IMR-90 (cell line): Measurements from ENCODE around the gene SEMA4F. TPM values are rescaled to one million over a fixed set of nuclear protein-coding genes. Genes with fewer than 3 reads are reported as not detected.

ENCODE experiments used
- ATAC-seq: fragments of 200-7000 bp; cut with Tn5 transposase; 2 replicates; pipeline ENCODE4 v1.9.1; 2020; ENCODE audit warnings: low read depth, mild to moderate bottlenecking, moderate library complexity
- BruUV-seq: library from RNA; stranded (reverse); fragments of 400-500 nt; replicated peaks from 2 replicates; lab custom pipeline; 2021; lab: Mats Ljungman, UMichigan
- CTCF ChIA-PET: fragments of 300-600 bp; formaldehyde crosslinking; extraction: SDS; loops from one replicate; lab custom pipeline; 2021; ENCODE audit warnings: antibody characterized with exemption; lab: Yijun Ruan, JAX
- POLR2A ChIA-PET: fragments of 300-600 bp; sonication (Branson Sonifier 250); formaldehyde crosslinking; loops from one replicate; lab custom pipeline; 2022; ENCODE audit warnings: antibody characterized with exemption; ENCODE audit not compliant: unreplicated experiment; lab: Charles Lee
- DNase-seq: peaks from one replicate; pipeline ENCODE4 v3.0.0; 2013
- H2AFZ ChIP-seq: replicated peaks from 2 replicates; pipeline ENCODE3; 2013; ENCODE audit warnings: low read length, mild to moderate bottlenecking; ENCODE audit not compliant: poor library complexity
- H2AK5ac ChIP-seq: 2 replicates; pipeline ENCODE4 v1.6.1; 2013; ENCODE audit warnings: low read depth, low read length, inconsistent platforms
- H2AK9ac ChIP-seq: replicated peaks from 2 replicates; pipeline ENCODE3; 2013; ENCODE audit warnings: mild to moderate bottlenecking, low read depth, low read length, moderate library complexity; ENCODE audit not compliant: poor library complexity
- H2BK120ac ChIP-seq: 2 replicates; pipeline ENCODE4 v1.6.1; 2013; ENCODE audit warnings: low read depth, low read length, inconsistent platforms
- H2BK15ac ChIP-seq: 3 replicates; pipeline ENCODE4 v1.6.1; 2013; ENCODE audit warnings: low read depth, low read length, inconsistent platforms
- H2BK20ac ChIP-seq: 2 replicates; pipeline ENCODE4 v1.6.1; 2013; ENCODE audit warnings: low read depth, mild to moderate bottlenecking, inconsistent platforms, low read length, moderate library complexity
- H2BK5ac ChIP-seq: 2 replicates; pipeline ENCODE4 v1.6.1; 2013; ENCODE audit warnings: mild to moderate bottlenecking, low read depth, low read length, inconsistent platforms; ENCODE audit not compliant: poor library complexity, severe bottlenecking
- H3K14ac ChIP-seq: replicated peaks from 2 replicates; pipeline ENCODE4 v1.6.1; 2013; ENCODE audit warnings: low read depth, low read length, inconsistent platforms
- H3K18ac ChIP-seq: 2 replicates; pipeline ENCODE4 v1.6.1; 2013; ENCODE audit warnings: low read depth, low read length, control low read depth
- H3K23ac ChIP-seq: 2 replicates; pipeline ENCODE4 v1.6.1; 2013; ENCODE audit warnings: low read depth, low read length, inconsistent platforms
- H3K27ac ChIP-seq: 2 replicates; pipeline ENCODE4 v1.5.1; 2013; ENCODE audit warnings: mild to moderate bottlenecking, control low read depth, low read length; ENCODE audit not compliant: insufficient read depth
- H3K27me3 ChIP-seq: 2 replicates; pipeline ENCODE4 v1.6.1; 2013; ENCODE audit warnings: low read length; ENCODE audit not compliant: control insufficient read depth, insufficient read depth
- H3K36me3 ChIP-seq: 2 replicates; pipeline ENCODE4 v1.6.1; 2013; ENCODE audit warnings: low read length, mixed read lengths; ENCODE audit not compliant: control insufficient read depth, insufficient read depth
- H3K4ac ChIP-seq: 2 replicates; pipeline ENCODE4 v1.6.1; 2013; ENCODE audit warnings: low read depth, low read length, inconsistent platforms
- H3K4me1 ChIP-seq: 2 replicates; pipeline ENCODE4 v1.6.1; 2013; ENCODE audit warnings: low read length, mixed read lengths; ENCODE audit not compliant: control insufficient read depth, insufficient read depth
- H3K4me2 ChIP-seq: 2 replicates; pipeline ENCODE4 v1.6.1; 2013; ENCODE audit warnings: low read depth, mild to moderate bottlenecking, control low read depth, low read length, moderate library complexity
- H3K4me3 ChIP-seq: 2 replicates; pipeline ENCODE4 v1.5.1; 2013; ENCODE audit warnings: low read depth, mild to moderate bottlenecking, control low read depth, low read length, moderate library complexity; ENCODE audit not compliant: insufficient read depth
- H3K56ac ChIP-seq: 2 replicates; pipeline ENCODE4 v1.6.1; 2013; ENCODE audit warnings: low read length, inconsistent platforms; ENCODE audit not compliant: insufficient read depth; ENCODE audit errors: extremely low read depth
- H3K79me1 ChIP-seq, 2 experiments: 2 replicates each; pipeline ENCODE4 v1.6.1; 2013; ENCODE audit warnings: low read length in 2 of 2, inconsistent platforms in 1 of 2, low read depth in 1 of 2
- H3K9ac ChIP-seq: 2 replicates; pipeline ENCODE4 v1.6.1; 2013; ENCODE audit warnings: low read depth, low read length, control low read depth
- H3K9me1 ChIP-seq: 2 replicates; pipeline ENCODE4 v1.6.1; 2013; ENCODE audit warnings: low read length, inconsistent platforms; ENCODE audit not compliant: insufficient read depth
- H3K9me3 ChIP-seq: 2 replicates; pipeline ENCODE4 v1.6.1; 2013; ENCODE audit warnings: low read length; ENCODE audit not compliant: control insufficient read depth, insufficient read depth
- H4K20me1 ChIP-seq: 2 replicates; pipeline ENCODE4 v1.6.1; 2013; ENCODE audit warnings: low read length, inconsistent platforms; ENCODE audit not compliant: insufficient read depth
- H4K5ac ChIP-seq: 2 replicates; pipeline ENCODE4 v1.6.1; 2013; ENCODE audit warnings: mild to moderate bottlenecking, low read depth, low read length, control low read depth
- H4K8ac ChIP-seq, 2 experiments: 2 replicates each; pipeline ENCODE4 v1.6.1; 2013; ENCODE audit warnings: low read depth in 2 of 2, low read length in 2 of 2, control low read depth in 1 of 2, inconsistent platforms in 1 of 2
- H4K91ac ChIP-seq: 2 replicates; pipeline ENCODE4 v1.6.1; 2013; ENCODE audit warnings: low read depth, low read length, inconsistent platforms; ENCODE audit not compliant: insufficient read depth
- BHLHE40 ChIP-seq: fragments of 150-350 bp; IDR thresholded peaks from 2 replicates; pipeline ENCODE4 v1.6.1; 2016; ENCODE audit warnings: mild to moderate bottlenecking, low read depth, low read length
- CEBPB ChIP-seq: IDR thresholded peaks from 2 replicates; pipeline ENCODE4 v1.6.1; 2012; ENCODE audit warnings: low read depth, low read length, improper control_type of control experiment
- CHD1 ChIP-seq: IDR thresholded peaks from 2 replicates; pipeline ENCODE4 v1.6.1; 2012; ENCODE audit warnings: low read depth, low read length, improper control_type of control experiment
- MAFK ChIP-seq: IDR thresholded peaks from 2 replicates; pipeline ENCODE4 v1.6.1; 2012; ENCODE audit warnings: low read depth, low read length, improper control_type of control experiment
- MAZ ChIP-seq: IDR thresholded peaks from 2 replicates; pipeline ENCODE4 v1.6.1; 2012; ENCODE audit warnings: low read depth, mild to moderate bottlenecking, low read length, improper control_type of control experiment, moderate library complexity, borderline replicate concordance
- MXI1 ChIP-seq: IDR thresholded peaks from 2 replicates; pipeline ENCODE4 v1.6.1; 2012; ENCODE audit warnings: low read depth, mild to moderate bottlenecking, low read length, moderate library complexity, borderline replicate concordance
- RAD21 ChIP-seq: IDR thresholded peaks from 2 replicates; pipeline ENCODE4 v1.6.1; 2012; ENCODE audit warnings: low read length, improper control_type of control experiment
- RCOR1 ChIP-seq: IDR thresholded peaks from 2 replicates; pipeline ENCODE4 v1.6.1; 2012; ENCODE audit warnings: mild to moderate bottlenecking, low read length, improper control_type of control experiment; ENCODE audit not compliant: insufficient replicate concordance
- RFX5 ChIP-seq: IDR thresholded peaks from 2 replicates; pipeline ENCODE4 v1.8.0; 2012; ENCODE audit warnings: low read depth, mild to moderate bottlenecking, low read length, moderate library complexity
- USF2 ChIP-seq: fragments of 150-350 bp; IDR thresholded peaks from 2 replicates; pipeline ENCODE4 v1.6.1; 2017; ENCODE audit warnings: mild to moderate bottlenecking, antibody characterized with exemption, low read length, low read depth
- WGBS, 2 experiments: methylation state at CpG; one replicate each; pipeline versions ENCODE4 v1.1.5 to v1.1.7; 2013; ENCODE audit warnings: missing lambda C conversion rate in 2 of 2; ENCODE audit not compliant: insufficient read length in 1 of 2; ENCODE audit errors: extremely low coverage in 2 of 2; 5-methylcytosine and 5-hydroxymethylcytosine counted together
- dilution Hi-C: fragments of 300-500 bp; cut with HindIII; formaldehyde crosslinking; loops from one replicate; pipeline ENCODE4 v1.14.3; 2018; ENCODE audit warnings: low sequenced_read_pairs; ENCODE audit not compliant: unreplicated experiment
- in situ Hi-C: fragments of 300-500 bp; cut with MboI; formaldehyde crosslinking; loops from 3 replicates; pipeline ENCODE4 v1.14.3; 2019; ENCODE audit warnings: low sequenced_read_pairs, inconsistent platforms, mixed read lengths
- intact Hi-C: fragments of 100-400 bp; cut with micrococcal nuclease; formaldehyde crosslinking; loops from 2 replicates; pipeline ENCODE4 v1.10.0; 2022
- polyA plus RNA-seq, 3 experiments: library from polyadenylated mRNA; depleted of rRNA; stranded (reverse); fragments of >200 nt; gene quantifications; 2 replicates each; pipeline ENCODE4 v1.2.3, GENCODE V29; 2012; ENCODE audit warnings: low replicate concordance in 1 of 3
- total RNA-seq: library from RNA; depleted of rRNA; stranded (reverse); fragments of >200 nt; gene quantifications from 2 replicates; pipeline ENCODE4 v1.2.3, GENCODE V29; 2012

SEMA4F gene
- total and polyA plus RNA-seq, 2 of the 4 experiments (the other 2 are of a cell fraction): 4.7 to 7.5 TPM

- Histone ChIP-seq H3K79me1 (no peaks in the 10 kb centered on the region), H4K8ac (no peak overlapping the region), H3K56ac (no peak overlapping the region), H3K4me2 (no peak overlapping the region), H2AFZ (no peak overlapping the region), H3K14ac (no peak overlapping the region), H2AK5ac (no peak overlapping the region), H3K36me3 (no peaks in the 10 kb centered on the region), H3K4me1 (no peaks in the 10 kb centered on the region), H4K5ac (no peak overlapping the region), H3K4me3 (no peak overlapping the region), H2BK15ac (no peak overlapping the region), H3K9ac (no peak overlapping the region), H2BK120ac (no peak overlapping the region), H3K4ac (no peak overlapping the region), H3K27ac (no peak overlapping the region), H3K9me1 (no peaks in the 10 kb centered on the region), H2BK20ac (no peak overlapping the region), H4K91ac (no peak overlapping the region), H2BK5ac (no peak overlapping the region), H4K20me1 (no peaks in the 10 kb centered on the region), H3K23ac (no peak overlapping the region), H3K9me3 (no peaks in the 10 kb centered on the region), H3K27me3 (peaks cover 26% of the 10 kb centered on the region), H3K18ac (no peak overlapping the region), H2AK9ac (no peak overlapping the region)
- dilution Hi-C loops: no loop called here
- in situ Hi-C loops: no loop called here
- ATAC-seq: no peak
- no peak for TF ChIP-seq MXI1
- no peak for TF ChIP-seq RFX5
- no peak for TF ChIP-seq RCOR1
- no peak for TF ChIP-seq MAZ
- TF ChIP-seq CEBPB: no peak
- TF ChIP-seq CHD1: no peak
- no peak for TF ChIP-seq RAD21
- TF ChIP-seq BHLHE40: no peak
- no peak for TF ChIP-seq MAFK
- TF ChIP-seq USF2: no peak
- no CpG with 5 or more reads among the region's 4 CpGs for WGBS, 2 experiments
- ChIA-PET CTCF (no interaction called here), POLR2A (no interaction called here)
- no TSS peak for BruUV-seq
- DNase-seq: no peak
- intact Hi-C loops: no loop called here
These were observed 8.7 kb upstream of the SEMA4F start for GRCh38 chr2:74645344-74645743.
